Measurements from ENCODE around the gene ZNF506.
"Not testable (repeated sequence)": the region's sequence is repeated elsewhere in the genome, so short reads cannot be mapped to it uniquely, and the experiment has no call there.

Gene ZNF506

GRCh38 chr19:19745496-19746285 lies 75.9 kb downstream of the ZNF506 start:
- DNase-seq (ENCODE audit: extremely low read depth, low read depth) = no peak
- TF ChIP-seq CTCF (IDR thresholded peaks at IDR 0.05; ENCODE audit: low read depth, low read length) = no peak

GRCh38 chr19:19744641-19745040 lies 76.9 kb downstream of the ZNF506 start:
- no peak for DNase-seq (ENCODE audit: extremely low read depth, low read depth)
- TF ChIP-seq CTCF (IDR thresholded peaks at IDR 0.05; ENCODE audit: low read depth, low read length) = no peak

GRCh38 chr19:19743921-19744320 lies 77.6 kb downstream of the ZNF506 start:
- DNase-seq (ENCODE audit: extremely low read depth, low read depth) = not testable (repeated sequence)

- no peak for TF ChIP-seq CTCF (IDR thresholded peaks at IDR 0.05; ENCODE audit: low read depth, low read length)
- DNase-seq (ENCODE audit: extremely low read depth, low read depth) = no peak
These were observed 78.4 kb downstream of the ZNF506 start for GRCh38 chr19:19743176-19743575.

GRCh38 chr19:19742773-19743172 lies 78.8 kb downstream of the ZNF506 start:
- no peak for TF ChIP-seq CTCF (IDR thresholded peaks at IDR 0.05; ENCODE audit: low read depth, low read length)

More at GRCh38 chr19:19742773-19743172, 78.8 kb downstream of the ZNF506 start:
- DNase-seq (ENCODE audit: extremely low read depth, low read depth) = no peak
